Measurements from ENCODE around the gene ABI2. TPM values are rescaled to one million over a fixed set of nuclear protein-coding genes. Genes with fewer than 3 reads are reported as not detected.

ABI2 gene
- total and polyA plus RNA-seq, 11 donors: 17.4 to 78.8 (median 49.4) TPM

- H3K27ac ChIP-seq: no peak overlapping the region
- no peak overlapping the region for H3K4me3 ChIP-seq
- ATAC-seq (no peak), DNase-seq (no peak)
- no peaks in the 10 kb centered on the region for H3K4me1 ChIP-seq
- intact Hi-C loops (cut with DNase I): no loop called here
- TF ChIP-seq POLR2A (IDR thresholded peaks at IDR 0.05) (no peak), CTCF (IDR thresholded peaks at IDR 0.05) (no peak)
- no peaks in the 10 kb centered on the region for H3K27me3 ChIP-seq
- H3K9me3 ChIP-seq: no peaks in the 10 kb centered on the region
- H3K36me3 ChIP-seq: peaks cover 0 to 43% (median 0%) of the 10 kb centered on the region in 9 donors
- WGBS, 4 donors: 88 to 96% (median 91%) methylated on average over 2 of the region's 2 CpGs
Observed at GRCh38 chr2:203476881-203477280, 148.7 kb downstream of the ABI2 start.

GRCh38 chr2:203480623-203481022, 152.4 kb downstream of the ABI2 start:
- no peak overlapping the region for H3K4me3 ChIP-seq
- H3K9me3 ChIP-seq: no peaks in the 10 kb centered on the region
- H3K36me3 ChIP-seq: peaks cover 0 to 56% (median 10%) of the 10 kb centered on the region in 9 donors
- TF ChIP-seq POLR2A (IDR thresholded peaks at IDR 0.05): no peak
- TF ChIP-seq CTCF (IDR thresholded peaks at IDR 0.05): no peak
- no peak for DNase-seq
- H3K27me3 ChIP-seq: no peaks in the 10 kb centered on the region
- peaks cover 0 to 11% (median 0%) of the 10 kb centered on the region in 12 donors for H3K4me1 ChIP-seq
- no peak overlapping the region for H3K27ac ChIP-seq
- intact Hi-C loops (cut with DNase I): loop anchor here (5.0 to 10.0 kb wide), 10 partner anchors 172 to 434 kb away; no protein-coding TSS in a partner anchor
- 86 to 91% (median 89%) methylated on average over 5 of the region's 5 CpGs for WGBS, 4 donors
- ATAC-seq: no peak

GRCh38 chr2:203484266-203485112, 156.3 kb downstream of the ABI2 start:
- Histone ChIP-seq H3K36me3 (peaks cover 0 to 71% (median 33%) of the 10 kb centered on the region in 9 donors), H3K9me3 (no peaks in the 10 kb centered on the region), H3K4me1 (peaks cover 0 to 11% (median 0%) of the 10 kb centered on the region in 12 donors), H3K4me3 (no peak overlapping the region), H3K27ac (no peak overlapping the region), H3K27me3 (no peaks in the 10 kb centered on the region)
- intact Hi-C loops (cut with DNase I): loop anchor here (2.0 to 10.0 kb wide), 14 partner anchors 166 to 430 kb away; no protein-coding TSS in a partner anchor
- ATAC-seq: peak; percentile 63 to 91 (median 81)
- 76 to 84% (median 78%) methylated on average over 8 of the region's 8 CpGs for WGBS, 4 donors
- DNase-seq: peak in 2 of 5 donors; percentile 29 to 32
- TF ChIP-seq POLR2A (IDR thresholded peaks at IDR 0.05) (no peak), CTCF (IDR thresholded peaks at IDR 0.05) (peak; percentile 48 to 73 (median 63))

DNA sequence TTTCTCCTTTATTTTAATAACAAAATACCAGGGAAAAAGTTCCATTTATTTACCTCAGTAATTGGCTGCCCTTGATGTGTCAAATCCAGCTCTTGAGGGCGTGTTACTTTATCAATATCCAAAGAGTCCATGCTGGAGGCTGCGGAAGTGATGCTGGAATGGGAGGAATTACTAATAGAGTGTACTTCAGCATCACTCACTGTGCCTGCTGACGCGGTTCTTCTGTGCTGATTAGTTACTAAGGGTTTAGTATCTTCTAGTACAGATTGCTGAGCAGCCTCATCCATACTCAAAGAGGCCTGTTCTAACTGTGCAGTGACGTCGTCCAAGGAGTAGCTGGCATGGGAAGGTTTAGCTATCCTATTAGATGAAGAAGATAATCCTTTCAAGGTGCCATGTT, 161.3 kb downstream of the ABI2 start:
- DNase-seq: no peak
- Histone ChIP-seq H3K4me3 (no peak overlapping the region), H3K4me1 (peaks cover 0 to 6% (median 0%) of the 10 kb centered on the region in 12 donors), H3K36me3 (peaks cover 0 to 88% (median 57%) of the 10 kb centered on the region in 9 donors), H3K27me3 (no peaks in the 10 kb centered on the region), H3K9me3 (no peaks in the 10 kb centered on the region), H3K27ac (no peak overlapping the region)
- ATAC-seq: no peak
- intact Hi-C loops (cut with DNase I): loop anchor here in 7 of 10 donors (10.0 kb wide), 5 partner anchors 165 to 425 kb away; no protein-coding TSS in a partner anchor
- no peak for TF ChIP-seq POLR2A (IDR thresholded peaks at IDR 0.05)
- no peak for TF ChIP-seq CTCF (IDR thresholded peaks at IDR 0.05)
- 88 to 93% (median 91%) methylated on average over 6 of the region's 6 CpGs for WGBS, 4 donors
